ENCODE data around the gene ANKMY2.

GRCh38 chr7:16660702-16661464, 15.3 kb upstream of the ANKMY2 start:
- TF ChIP-seq CTCF (conservative IDR thresholded peaks at IDR 0.05; ENCODE audit: low read length): no peak
- TF ChIP-seq EZH2phosphoT487 (IDR thresholded peaks at IDR 0.05; ENCODE audit: borderline replicate concordance, low read depth, low read length): no peak

Data from OCI-LY7 (cell line).